GM21825 (cell line): Measurements from ENCODE around the gene IQGAP3.

ENCODE experiments used
- ATAC-seq: cut with Tn5 transposase; IDR thresholded peaks from one replicate; pipeline ENCODE4 v1.9.1; 2021; ENCODE audit warnings: mild to moderate bottlenecking, moderate library complexity; ENCODE audit not compliant: unreplicated experiment

IQGAP3 gene

GRCh38 chr1:156498432-156499193 lies 73.8 kb downstream of the IQGAP3 start:
- no peak for ATAC-seq

- ATAC-seq: no peak
Measured at GRCh38 chr1:156497743-156498431, 74.5 kb downstream of the IQGAP3 start.

- ATAC-seq: no peak
Measured at GRCh38 chr1:156497078-156497742, 75.2 kb downstream of the IQGAP3 start.

- ATAC-seq: no peak
Measured at GRCh38 chr1:156496211-156496761, 76.1 kb downstream of the IQGAP3 start.

GRCh38 chr1:156495401-156496140 lies 76.8 kb downstream of the IQGAP3 start:
- ATAC-seq: no peak

GRCh38 chr1:156494309-156494895 lies 78.0 kb downstream of the IQGAP3 start:
- no peak for ATAC-seq

GRCh38 chr1:156493742-156494141 lies 78.6 kb downstream of the IQGAP3 start:
- no peak for ATAC-seq

GRCh38 chr1:156493154-156493631 lies 79.2 kb downstream of the IQGAP3 start:
- no peak for ATAC-seq

- no peak for ATAC-seq
Measured at GRCh38 chr1:156492591-156493080, 79.7 kb downstream of the IQGAP3 start.

GRCh38 chr1:156492013-156492590 lies 80.3 kb downstream of the IQGAP3 start:
- no peak for ATAC-seq

- ATAC-seq: no peak
Measured at GRCh38 chr1:156491151-156491949, 81.0 kb downstream of the IQGAP3 start.

GRCh38 chr1:156490401-156491032 lies 81.8 kb downstream of the IQGAP3 start:
- no peak for ATAC-seq

- no peak for ATAC-seq
Measured at GRCh38 chr1:156489935-156490293, 82.5 kb downstream of the IQGAP3 start.

GRCh38 chr1:156489166-156489934 lies 83.0 kb downstream of the IQGAP3 start:
- ATAC-seq: peak; percentile 16

- ATAC-seq: peak; percentile 51
Measured at GRCh38 chr1:156488566-156489165, 83.7 kb downstream of the IQGAP3 start.

GRCh38 chr1:156487862-156488261 lies 84.5 kb downstream of the IQGAP3 start:
- ATAC-seq: peak; percentile 30
